Fibroblast of lung (primary cell): Measurements from ENCODE around the gene NEO1. TPM values are rescaled to one million over a fixed set of nuclear protein-coding genes. Genes with fewer than 3 reads are reported as not detected.

Source experiments
- DNase-seq, 2 donors: peaks; one replicate each; pipeline versions ENCODE4 v3.0.0 to v3.0.0-alpha.2; 2010; ENCODE audit warnings: low read depth in 2 of 2
- H2AFZ ChIP-seq: 2 replicates; pipeline ENCODE4 v1.5.1; 2012; ENCODE audit warnings: low read length, control low read depth, inconsistent platforms
- H3K27ac ChIP-seq: 2 replicates; pipeline ENCODE4 v1.5.1; 2011; ENCODE audit warnings: low read length, control low read depth; ENCODE audit not compliant: insufficient read depth
- H3K27me3 ChIP-seq: 2 replicates; pipeline ENCODE4 v1.5.1; 2011; ENCODE audit warnings: mild to moderate bottlenecking, low read length; ENCODE audit not compliant: control insufficient read depth, insufficient read depth
- H3K36me3 ChIP-seq: 2 replicates; pipeline ENCODE4 v1.5.1; 2011; ENCODE audit warnings: low read length; ENCODE audit not compliant: control insufficient read depth, insufficient read depth
- H3K4me1 ChIP-seq: 2 replicates; pipeline ENCODE4 v1.5.1; 2011; ENCODE audit warnings: low read length; ENCODE audit not compliant: control insufficient read depth, insufficient read depth; ENCODE audit errors: extremely low read depth
- H3K4me2 ChIP-seq: 2 replicates; pipeline ENCODE4 v1.5.1; 2011; ENCODE audit warnings: low read length, control low read depth; ENCODE audit not compliant: insufficient read depth; ENCODE audit errors: extremely low read depth
- H3K4me3 ChIP-seq, 4 experiments: fragments of 200-600 bp in 1 of 4; sonication (generic) in 1 of 4; replicated peaks in 1 of 4; 2 replicates each; pipeline ENCODE4 v1.5.1; 2011 to 2016; ENCODE audit warnings: low read length in 4 of 4, low read depth in 3 of 4, mild to moderate bottlenecking in 3 of 4, control low read depth in 2 of 4, inconsistent platforms in 1 of 4, mixed read lengths in 1 of 4; ENCODE audit not compliant: insufficient read depth in 1 of 4; ENCODE audit errors: control extremely low read depth in 1 of 4
- H3K79me2 ChIP-seq: 2 replicates; pipeline ENCODE4 v1.5.1; 2012; ENCODE audit warnings: mild to moderate bottlenecking, low read length, inconsistent platforms; ENCODE audit not compliant: control insufficient read depth, insufficient read depth
- H3K9ac ChIP-seq: 2 replicates; pipeline ENCODE4 v1.5.1; 2011; ENCODE audit warnings: mild to moderate bottlenecking, low read length, control low read depth; ENCODE audit not compliant: insufficient read depth
- H3K9me3 ChIP-seq: 2 replicates; pipeline ENCODE4 v1.5.1; 2012; ENCODE audit warnings: low read depth, low read length; ENCODE audit not compliant: control insufficient read depth, insufficient read depth
- H4K20me1 ChIP-seq: 2 replicates; pipeline ENCODE4 v1.5.1; 2011; ENCODE audit warnings: low read length; ENCODE audit not compliant: control insufficient read depth, insufficient read depth; ENCODE audit errors: extremely low read depth
- CTCF ChIP-seq, 2 donors: IDR thresholded peaks in 1 of 2; conservative IDR thresholded peaks in 1 of 2; 1 replicate in 1 of 2; 2 replicates in 1 of 2; pipeline ENCODE4 v1.5.1; 2011 to 2012; ENCODE audit warnings: low read length in 2 of 2, control low read depth in 1 of 2, inconsistent platforms in 1 of 2, low read depth in 1 of 2, mild to moderate bottlenecking in 1 of 2
- EZH2 ChIP-seq: IDR thresholded peaks from 2 replicates; pipeline ENCODE4 v1.5.1; 2012; ENCODE audit warnings: low read length, control low read depth, mild to moderate bottlenecking; ENCODE audit errors: missing control alignments
- polyA plus RNA-seq, 2 donors: library from polyadenylated mRNA; depleted of rRNA in 1 of 2; stranded (reverse) in 1 of 2; unstranded in 1 of 2; fragments of >200 nt; gene quantifications; 2 replicates each; pipeline ENCODE4 v1.2.1, GENCODE V29; 2011 to 2012; ENCODE audit warnings: missing spikeins in 1 of 2
- total RNA-seq: library from RNA; depleted of rRNA; stranded (reverse); fragments of >200 nt; gene quantifications from 2 replicates; pipeline ENCODE4 v1.2.1, GENCODE V29; 2014

NEO1 gene
- total and polyA plus RNA-seq, 2 donors (not counting 1 experiment from before 2014, with no cell fraction given) = 6.2 to 19.3 TPM

DNA sequence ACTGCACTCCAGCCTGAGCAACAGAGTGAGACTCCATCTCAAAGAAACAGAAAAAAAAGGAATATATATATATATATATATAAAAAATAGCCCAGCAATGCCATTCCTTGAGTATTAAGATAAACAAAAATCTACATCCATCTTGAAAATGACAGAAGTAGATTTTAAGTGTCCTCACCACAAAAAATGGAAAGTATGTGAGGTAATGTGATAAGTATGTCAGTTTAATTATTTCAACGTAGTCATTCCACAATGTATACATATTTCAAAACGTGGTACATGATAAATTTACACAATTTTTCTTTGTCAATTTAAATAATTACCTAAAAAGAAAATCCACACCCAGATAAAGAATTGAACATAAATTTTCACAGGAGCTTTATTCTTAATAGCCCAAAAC is 261.6 kb downstream of the NEO1 start:
- Histone ChIP-seq H4K20me1 (no peaks in the 10 kb centered on the region), H3K79me2 (no peaks in the 10 kb centered on the region), H3K27me3 (peaks cover 3% of the 10 kb centered on the region), H3K4me1 (no peaks in the 10 kb centered on the region), H3K36me3 (no peaks in the 10 kb centered on the region), H3K4me2 (no peak overlapping the region), H3K9me3 (no peaks in the 10 kb centered on the region), H3K27ac (no peak overlapping the region), H3K4me3 (no peak overlapping the region), H2AFZ (no peak overlapping the region), H3K9ac (no peak overlapping the region)
- DNase-seq = peak in 1 of 2 donors; percentile 16
- no peak for TF ChIP-seq EZH2
- TF ChIP-seq CTCF (conservative IDR thresholded peaks at IDR 0.05 in 1 of 2, IDR thresholded peaks at IDR 0.05 in 1 of 2; ENCODE audit: low read depth in 1 of 2, low read length in 2 of 2) = no peak

DNA sequence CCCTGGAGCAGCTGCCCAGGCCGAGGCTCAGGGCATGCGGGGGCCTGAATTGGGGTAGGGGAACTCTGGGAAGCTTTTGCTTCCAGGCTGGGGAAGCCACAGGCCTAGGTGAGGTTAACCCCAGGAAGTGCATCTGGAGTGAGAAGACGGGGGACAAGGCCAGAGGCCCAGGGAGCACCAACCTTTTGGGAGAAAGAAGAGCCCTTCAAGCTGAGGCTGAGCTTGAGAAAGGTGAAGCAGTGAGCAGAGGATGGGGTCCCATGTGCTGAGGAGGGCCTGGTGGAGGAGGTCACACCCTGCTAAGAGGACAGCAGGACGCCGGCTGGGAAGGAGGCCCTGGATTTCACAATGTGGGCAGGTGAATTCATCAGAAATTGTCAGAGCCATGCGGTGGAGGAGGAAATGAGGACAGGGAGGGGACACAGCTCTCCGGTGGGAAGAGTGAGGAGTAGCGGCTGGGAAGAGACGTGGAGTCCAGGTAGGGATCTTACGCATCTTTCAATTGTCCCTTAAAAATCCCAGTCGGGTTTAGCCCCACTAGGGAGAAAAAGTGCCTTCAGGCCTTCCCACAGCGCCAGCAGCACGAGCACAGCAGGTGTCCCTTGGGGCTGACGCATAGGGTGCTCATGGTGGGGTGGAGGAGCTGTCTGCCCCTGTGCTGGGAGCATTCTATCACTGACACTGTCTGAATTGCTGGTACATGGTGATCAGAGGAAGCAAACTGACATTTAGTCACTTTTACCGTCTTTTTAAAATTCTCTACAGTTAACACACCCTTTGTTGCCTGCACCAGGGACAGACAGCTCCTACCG is 265.6 kb downstream of the NEO1 start:
- no peak overlapping the region for H3K4me2 ChIP-seq
- no peak for DNase-seq
- H3K27ac ChIP-seq = no peak overlapping the region
- H3K9ac ChIP-seq = no peak overlapping the region
- no peaks in the 10 kb centered on the region for H3K36me3 ChIP-seq
- H3K27me3 ChIP-seq = peaks cover 3% of the 10 kb centered on the region
- no peaks in the 10 kb centered on the region for H3K9me3 ChIP-seq
- H2AFZ ChIP-seq = no peak overlapping the region
- TF ChIP-seq EZH2 (no peak), CTCF (conservative IDR thresholded peaks at IDR 0.05 in 1 of 2, IDR thresholded peaks at IDR 0.05 in 1 of 2; ENCODE audit: low read depth in 1 of 2, low read length in 2 of 2) (no peak)
- H3K79me2 ChIP-seq = no peaks in the 10 kb centered on the region
- H4K20me1 ChIP-seq = no peaks in the 10 kb centered on the region
- no peak overlapping the region for H3K4me3 ChIP-seq
- no peaks in the 10 kb centered on the region for H3K4me1 ChIP-seq

GRCh38 chr15:73318463-73319351 is 266.4 kb downstream of the NEO1 start:
- Histone ChIP-seq H3K4me3 (no peak overlapping the region), H3K4me1 (no peaks in the 10 kb centered on the region), H3K79me2 (no peaks in the 10 kb centered on the region), H3K9me3 (no peaks in the 10 kb centered on the region), H3K9ac (no peak overlapping the region), H3K36me3 (no peaks in the 10 kb centered on the region), H3K27me3 (peaks cover 3% of the 10 kb centered on the region), H3K27ac (no peak overlapping the region), H4K20me1 (no peaks in the 10 kb centered on the region), H2AFZ (no peak overlapping the region), H3K4me2 (no peak overlapping the region)
- TF ChIP-seq CTCF (conservative IDR thresholded peaks at IDR 0.05 in 1 of 2, IDR thresholded peaks at IDR 0.05 in 1 of 2; ENCODE audit: low read depth in 1 of 2, low read length in 2 of 2) (no peak), EZH2 (no peak)
- DNase-seq = peak in 1 of 2 donors; percentile 4
